Tibial nerve (tissue), 4 donors: Measurements from ENCODE around the gene KIF5C.

ENCODE experiments used
- CTCF ChIP-seq, 5 experiments: fragments of 200-600 bp in 3 of 5; fragments of 450-650 bp in 2 of 5; sonication (generic) in 3 of 5; IDR thresholded peaks; one replicate each; pipeline ENCODE4 v1.5.1; 2016 to 2019; ENCODE audit warnings: antibody characterized with exemption in 5 of 5, mild to moderate bottlenecking in 3 of 5, moderate library complexity in 2 of 5
- EP300 ChIP-seq, 2 donors: sonication (generic); formaldehyde crosslinking; IDR thresholded peaks; one replicate each; pipeline ENCODE4 v1.6.1; 2017; ENCODE audit warnings: antibody characterized with exemption in 2 of 2, mild to moderate bottlenecking in 1 of 2
- POLR2A ChIP-seq, 2 donors: fragments of 450-650 bp; IDR thresholded peaks; one replicate each; pipeline ENCODE4 v1.6.1; 2017; ENCODE audit warnings: antibody characterized with exemption in 2 of 2, mild to moderate bottlenecking in 2 of 2, moderate library complexity in 2 of 2

- no peak for TF ChIP-seq CTCF (IDR thresholded peaks at IDR 0.05)
- TF ChIP-seq POLR2A (IDR thresholded peaks at IDR 0.05): no peak
- no peak for TF ChIP-seq EP300 (IDR thresholded peaks at IDR 0.05)
These were observed 166.5 kb downstream of the KIF5C start for GRCh38 chr2:149041482-149041881.
